ENCODE data around the gene MAGEC1.
"Not testable (repeated sequence)": the region's sequence is repeated elsewhere in the genome, so short reads cannot be mapped to it uniquely, and the experiment has no call there.

Gene MAGEC1

GRCh38 chrX:141903400-141904155, at the start of gene MAGEC1:
MAGEC1 (plus strand) TSS chrX:141903894; CDS start chrX:141905073, 1,179 bp downstream.
- Histone ChIP-seq H3K4me3 (no peak within 1 kb of the TSS), H3K27ac (no peak within 1 kb of the TSS)

- Histone ChIP-seq H3K4me3 (no peak overlapping the region), H3K27ac (no peak overlapping the region)
Observed at GRCh38 chrX:141857479-141857878, 46.2 kb upstream of the MAGEC1 start.

- Histone ChIP-seq H3K4me3 (no peak overlapping the region), H3K27ac (no peak overlapping the region)
Observed at GRCh38 chrX:141879616-141880015, 24.1 kb upstream of the MAGEC1 start.

- not testable (repeated sequence) for H3K27ac ChIP-seq, H3K4me3 ChIP-seq
Observed at GRCh38 chrX:141888811-141889210, 14.9 kb upstream of the MAGEC1 start.

- H3K4me3 ChIP-seq = no peak overlapping the region
- no peak overlapping the region for H3K27ac ChIP-seq
Observed at GRCh38 chrX:141894733-141895132, 9.0 kb upstream of the MAGEC1 start.

GRCh38 chrX:141897690-141898089, 6.0 kb upstream of the MAGEC1 start:
- H3K4me3 ChIP-seq = no peak overlapping the region
- no peak overlapping the region for H3K27ac ChIP-seq

- no peak overlapping the region for H3K27ac ChIP-seq
- H3K4me3 ChIP-seq = no peak overlapping the region
Observed at GRCh38 chrX:141902366-141902765, 1.3 kb upstream of the MAGEC1 start.

GRCh38 chrX:141904262-141904661, 568 bp downstream of the MAGEC1 start:
- H3K27ac ChIP-seq = no peak overlapping the region

GRCh38 chrX:141917801-141918200, 14.1 kb downstream of the MAGEC1 start:
- Histone ChIP-seq H3K4me3 (no peak overlapping the region), H3K27ac (no peak overlapping the region)

More at GRCh38 chrX:141904262-141904661, 568 bp downstream of the MAGEC1 start:
- H3K4me3 ChIP-seq = no peak overlapping the region

- Histone ChIP-seq H3K27ac (no peak overlapping the region), H3K4me3 (no peak overlapping the region)
Observed at GRCh38 chrX:141924293-141924692, 20.6 kb downstream of the MAGEC1 start.

GRCh38 chrX:141928432-141928831, 24.7 kb downstream of the MAGEC1 start:
- Histone ChIP-seq H3K27ac (no peak overlapping the region), H3K4me3 (no peak overlapping the region)

- H3K4me3 ChIP-seq = no peak overlapping the region
- H3K27ac ChIP-seq = no peak overlapping the region
Observed at GRCh38 chrX:141934059-141934641, 30.5 kb downstream of the MAGEC1 start.

- Histone ChIP-seq H3K4me3 (no peak overlapping the region), H3K27ac (no peak overlapping the region)
Observed at GRCh38 chrX:141935645-141936044, 32.0 kb downstream of the MAGEC1 start.

- H3K4me3 ChIP-seq = no peak overlapping the region
Observed at GRCh38 chrX:141936080-141936479, 32.4 kb downstream of the MAGEC1 start.

GRCh38 chrX:141941234-141941633, 37.5 kb downstream of the MAGEC1 start:
- Histone ChIP-seq H3K27ac (no peak overlapping the region), H3K4me3 (no peak overlapping the region)

More at GRCh38 chrX:141936080-141936479, 32.4 kb downstream of the MAGEC1 start:
- H3K27ac ChIP-seq = no peak overlapping the region

- Histone ChIP-seq H3K27ac (no peak overlapping the region), H3K4me3 (no peak overlapping the region)
Observed at GRCh38 chrX:141945426-141945825, 41.7 kb downstream of the MAGEC1 start.

- Histone ChIP-seq H3K4me3 (no peak overlapping the region), H3K27ac (no peak overlapping the region)
Observed at GRCh38 chrX:141947350-141947749, 43.7 kb downstream of the MAGEC1 start.

- Histone ChIP-seq H3K4me3 (no peak overlapping the region), H3K27ac (no peak overlapping the region)
Observed at GRCh38 chrX:141952603-141953002, 48.9 kb downstream of the MAGEC1 start.

- H3K4me3 ChIP-seq = no peak overlapping the region
Observed at GRCh38 chrX:141958675-141959074, 55.0 kb downstream of the MAGEC1 start.

More at GRCh38 chrX:141958675-141959074, 55.0 kb downstream of the MAGEC1 start:
- no peak overlapping the region for H3K27ac ChIP-seq

Measured in skin epidermis (tissue), 12 donors.